Fibroblast of skin of back (primary cell): Measurements from ENCODE around the gene NRIP1.

Experiments
- DNase-seq: peaks from one replicate; pipeline ENCODE4 v3.0.0-alpha.2; 2013

Gene NRIP1

DNA sequence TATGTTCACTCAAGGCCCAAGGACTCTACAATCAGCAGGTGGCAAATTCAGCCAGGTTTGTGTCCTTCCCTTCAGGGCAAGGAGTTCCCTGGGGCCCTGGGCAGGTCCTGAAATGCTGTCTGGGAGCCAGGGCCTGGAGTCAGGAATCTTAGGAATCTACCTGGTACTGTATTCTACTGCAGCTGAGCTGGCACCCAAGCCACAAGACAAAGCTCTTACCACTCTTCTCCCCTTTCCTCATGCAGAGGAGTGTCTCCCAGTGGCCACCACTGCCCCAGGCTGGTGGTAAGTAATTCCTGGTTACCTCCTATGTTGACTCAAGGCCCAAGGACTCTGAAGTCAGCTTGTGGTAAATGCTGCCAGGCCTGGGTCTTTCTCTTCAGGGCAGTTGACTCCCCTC lies 153.4 kb downstream of the NRIP1 start:
- no peak for DNase-seq
